Measurements from ENCODE around the gene TSHZ2. TPM values are rescaled to one million over a fixed set of nuclear protein-coding genes. Genes with fewer than 3 reads are reported as not detected.

Gene TSHZ2
- total RNA-seq, 4 donors from 2014 or later: 4.0 to 57.8 (median 10.3) TPM

- no peaks in the 10 kb centered on the region for H3K27me3 ChIP-seq
- no peak for TF ChIP-seq CTCF (IDR thresholded peaks at IDR 0.05)
- TF ChIP-seq POLR2A (IDR thresholded peaks at IDR 0.05): no peak
- H3K9me3 ChIP-seq: no peaks in the 10 kb centered on the region
- H3K4me3 ChIP-seq: no peak overlapping the region
- no peaks in the 10 kb centered on the region for H3K36me3 ChIP-seq
- DNase-seq: no peak
- no peak overlapping the region for H3K27ac ChIP-seq
- H3K4me1 ChIP-seq: no peaks in the 10 kb centered on the region
Measured at GRCh38 chr20:52993076-52993475, 20.9 kb downstream of the TSHZ2 start.

DNA sequence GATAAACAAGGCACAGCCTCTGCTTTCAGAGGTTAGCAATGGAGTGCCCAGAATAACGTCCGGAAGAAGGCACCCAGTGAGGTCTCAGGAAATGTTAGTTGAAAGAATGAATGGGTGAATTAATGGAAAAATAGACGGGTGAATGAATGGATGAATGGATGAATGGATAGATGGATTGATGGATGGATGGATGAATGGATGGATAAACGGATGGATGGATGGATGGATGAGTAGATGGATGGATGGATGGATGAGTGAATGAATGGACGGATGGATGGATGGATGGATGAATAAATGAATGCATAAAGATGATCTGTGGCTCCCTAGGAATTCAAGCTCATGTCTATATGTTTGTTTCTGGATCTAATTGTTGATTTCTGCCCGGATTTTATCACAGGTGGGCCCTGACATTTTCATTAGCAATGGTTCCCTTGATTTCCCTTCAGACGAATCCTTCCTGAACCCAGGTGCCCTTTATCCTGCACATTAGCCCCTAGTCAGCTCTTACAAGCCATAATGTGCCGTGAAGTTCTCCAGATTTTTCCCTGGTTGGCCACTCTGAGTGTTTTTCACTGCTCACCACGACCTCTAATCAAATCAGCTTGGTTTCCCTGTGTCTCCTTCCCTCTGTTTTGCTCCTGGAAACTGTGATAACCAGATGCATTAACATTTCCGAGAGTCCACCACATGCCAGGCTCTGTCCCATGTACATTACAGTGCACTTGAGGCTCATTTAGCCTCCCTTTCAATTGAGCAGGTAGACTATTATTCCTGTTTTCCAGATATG, 22.2 kb downstream of the TSHZ2 start:
- Histone ChIP-seq H3K27ac (no peak overlapping the region), H3K36me3 (no peaks in the 10 kb centered on the region), H3K4me3 (no peak overlapping the region), H3K9me3 (no peaks in the 10 kb centered on the region), H3K4me1 (no peaks in the 10 kb centered on the region), H3K27me3 (no peaks in the 10 kb centered on the region)
- DNase-seq: no peak
- TF ChIP-seq POLR2A (IDR thresholded peaks at IDR 0.05) (no peak), CTCF (IDR thresholded peaks at IDR 0.05) (no peak)

DNA sequence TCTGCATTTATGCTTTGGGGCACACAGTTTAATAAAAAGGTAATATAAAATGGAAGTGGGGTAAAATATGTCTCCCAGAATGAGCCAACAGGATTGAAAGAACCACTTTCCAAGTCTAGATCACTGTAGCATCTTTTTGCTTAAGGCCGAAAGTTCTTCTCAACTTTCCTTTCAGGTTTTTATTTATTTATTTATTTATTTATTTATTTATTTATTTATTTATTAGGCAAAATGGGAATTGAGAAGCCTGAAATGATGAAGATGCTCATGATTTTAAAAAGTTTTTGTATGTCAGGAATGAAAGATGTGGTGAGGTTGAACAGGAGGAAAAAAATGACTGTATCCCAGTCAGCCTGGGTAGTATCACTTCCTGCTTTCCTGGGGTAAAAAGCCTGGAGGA, 24.0 kb downstream of the TSHZ2 start:
- Histone ChIP-seq H3K4me3 (no peak overlapping the region), H3K27ac (no peak overlapping the region), H3K9me3 (no peaks in the 10 kb centered on the region), H3K27me3 (no peaks in the 10 kb centered on the region), H3K36me3 (no peaks in the 10 kb centered on the region), H3K4me1 (no peaks in the 10 kb centered on the region)
- TF ChIP-seq POLR2A (IDR thresholded peaks at IDR 0.05) (no peak), CTCF (IDR thresholded peaks at IDR 0.05) (no peak)
- no peak for DNase-seq

DNA sequence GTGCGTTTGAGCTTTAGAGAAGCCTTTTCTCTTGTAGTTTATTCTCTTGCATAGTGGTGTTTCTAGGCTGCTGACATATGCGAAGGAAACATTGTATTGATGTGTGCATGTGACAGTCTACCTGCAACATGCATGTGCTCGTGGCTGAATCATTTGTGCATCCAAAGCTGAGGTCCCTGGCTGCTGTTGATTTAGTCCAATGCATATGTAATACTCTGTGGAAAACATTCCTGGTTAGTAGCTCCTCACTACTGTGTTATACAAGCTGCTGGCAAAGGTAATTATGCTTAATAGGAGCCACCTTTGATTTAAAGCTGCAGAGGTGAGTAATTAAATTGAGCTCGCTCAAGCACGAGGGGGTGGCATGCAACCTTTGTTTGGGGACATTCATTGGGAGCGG, 24.5 kb downstream of the TSHZ2 start:
- no peak for DNase-seq
- Histone ChIP-seq H3K4me1 (no peaks in the 10 kb centered on the region), H3K36me3 (no peaks in the 10 kb centered on the region), H3K9me3 (no peaks in the 10 kb centered on the region), H3K4me3 (no peak overlapping the region), H3K27me3 (no peaks in the 10 kb centered on the region), H3K27ac (no peak overlapping the region)
- TF ChIP-seq POLR2A (IDR thresholded peaks at IDR 0.05) (no peak), CTCF (IDR thresholded peaks at IDR 0.05) (no peak)

- Histone ChIP-seq H3K36me3 (no peaks in the 10 kb centered on the region), H3K27me3 (no peaks in the 10 kb centered on the region), H3K27ac (no peak overlapping the region), H3K4me1 (no peaks in the 10 kb centered on the region), H3K4me3 (no peak overlapping the region), H3K9me3 (no peaks in the 10 kb centered on the region)
- TF ChIP-seq POLR2A (IDR thresholded peaks at IDR 0.05): no peak
- TF ChIP-seq CTCF (IDR thresholded peaks at IDR 0.05): no peak
- DNase-seq: no peak
Measured at GRCh38 chr20:52998268-52998667, 26.1 kb downstream of the TSHZ2 start.
